Epithelial cell of proximal tubule (primary cell): ENCODE results near the gene RHCG. TPM values are rescaled to one million over a fixed set of nuclear protein-coding genes. Genes with fewer than 3 reads are reported as not detected.
A peak's percentile ranks its signal among the peaks of the same experiment; 100 is the strongest.

Source experiments
- DNase-seq: peaks from one replicate; pipeline ENCODE4 v3.0.0-alpha.2; 2011; ENCODE audit warnings: low read depth
- H3K4me3 ChIP-seq: 2 replicates; pipeline ENCODE4 v1.5.1; 2011; ENCODE audit warnings: low read depth, mild to moderate bottlenecking, low read length
- total RNA-seq: library from RNA; depleted of rRNA; stranded (reverse); fragments of >200 nt; gene quantifications from 2 replicates; pipeline ENCODE4 v1.2.3, GENCODE V29; 2015
- TF ChIP-seq, protein P1 (sequence below): conservative IDR thresholded peaks from 2 replicates; pipeline ENCODE4 v1.5.1; 2012; ENCODE audit warnings: low read depth, mild to moderate bottlenecking, low read length

Gene RHCG
- 0.07 TPM in 1 of 2 replicates, not detected in the other for total RNA-seq

GRCh38 chr15:89496155-89497098 lies at the start of gene RHCG:
Gene RHCG, minus strand, starts transcription at chr15:89496583. Its CDS starts 39 bp downstream, at chr15:89496544.
- TF ChIP-seq, protein P1, sequence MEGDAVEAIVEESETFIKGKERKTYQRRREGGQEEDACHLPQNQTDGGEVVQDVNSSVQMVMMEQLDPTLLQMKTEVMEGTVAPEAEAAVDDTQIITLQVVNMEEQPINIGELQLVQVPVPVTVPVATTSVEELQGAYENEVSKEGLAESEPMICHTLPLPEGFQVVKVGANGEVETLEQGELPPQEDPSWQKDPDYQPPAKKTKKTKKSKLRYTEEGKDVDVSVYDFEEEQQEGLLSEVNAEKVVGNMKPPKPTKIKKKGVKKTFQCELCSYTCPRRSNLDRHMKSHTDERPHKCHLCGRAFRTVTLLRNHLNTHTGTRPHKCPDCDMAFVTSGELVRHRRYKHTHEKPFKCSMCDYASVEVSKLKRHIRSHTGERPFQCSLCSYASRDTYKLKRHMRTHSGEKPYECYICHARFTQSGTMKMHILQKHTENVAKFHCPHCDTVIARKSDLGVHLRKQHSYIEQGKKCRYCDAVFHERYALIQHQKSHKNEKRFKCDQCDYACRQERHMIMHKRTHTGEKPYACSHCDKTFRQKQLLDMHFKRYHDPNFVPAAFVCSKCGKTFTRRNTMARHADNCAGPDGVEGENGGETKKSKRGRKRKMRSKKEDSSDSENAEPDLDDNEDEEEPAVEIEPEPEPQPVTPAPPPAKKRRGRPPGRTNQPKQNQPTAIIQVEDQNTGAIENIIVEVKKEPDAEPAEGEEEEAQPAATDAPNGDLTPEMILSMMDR = peak; percentile 51
- H3K4me3 ChIP-seq = peak within 1 kb of the TSS; percentile 51
- peak; percentile 2 for DNase-seq

- TF ChIP-seq, protein P1 = no peak
- H3K4me3 ChIP-seq = no peak overlapping the region
- no peak for DNase-seq
These were observed 47.0 kb upstream of the RHCG start for GRCh38 chr15:89543389-89543788.

- DNase-seq = no peak
- H3K4me3 ChIP-seq = no peak overlapping the region
- TF ChIP-seq, protein P1 = no peak
These were observed 46.0 kb upstream of the RHCG start for GRCh38 chr15:89542369-89542768.

DNA sequence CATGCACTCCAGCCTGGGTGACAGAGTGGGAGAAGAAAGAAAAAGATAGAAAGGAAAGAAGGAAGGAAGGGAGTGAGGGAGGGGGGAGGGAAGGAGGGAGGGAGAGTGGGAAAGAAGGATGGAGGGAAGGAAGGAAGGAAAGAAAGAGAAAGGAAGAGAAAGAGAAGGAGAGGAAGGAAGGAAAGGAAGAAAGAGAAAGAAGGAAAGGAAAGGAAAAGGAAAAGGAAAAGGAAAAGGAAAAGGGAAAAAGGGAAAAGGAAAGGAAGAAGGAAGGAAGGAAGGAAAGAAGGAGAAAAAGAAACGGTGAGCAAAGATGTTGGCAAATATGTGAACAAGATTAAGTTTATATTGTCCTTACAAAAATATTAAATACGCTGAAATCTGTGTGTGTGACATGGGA lies 42.6 kb upstream of the RHCG start:
- no peak for DNase-seq
- H3K4me3 ChIP-seq = no peak overlapping the region
- TF ChIP-seq, protein P1 = no peak

DNA sequence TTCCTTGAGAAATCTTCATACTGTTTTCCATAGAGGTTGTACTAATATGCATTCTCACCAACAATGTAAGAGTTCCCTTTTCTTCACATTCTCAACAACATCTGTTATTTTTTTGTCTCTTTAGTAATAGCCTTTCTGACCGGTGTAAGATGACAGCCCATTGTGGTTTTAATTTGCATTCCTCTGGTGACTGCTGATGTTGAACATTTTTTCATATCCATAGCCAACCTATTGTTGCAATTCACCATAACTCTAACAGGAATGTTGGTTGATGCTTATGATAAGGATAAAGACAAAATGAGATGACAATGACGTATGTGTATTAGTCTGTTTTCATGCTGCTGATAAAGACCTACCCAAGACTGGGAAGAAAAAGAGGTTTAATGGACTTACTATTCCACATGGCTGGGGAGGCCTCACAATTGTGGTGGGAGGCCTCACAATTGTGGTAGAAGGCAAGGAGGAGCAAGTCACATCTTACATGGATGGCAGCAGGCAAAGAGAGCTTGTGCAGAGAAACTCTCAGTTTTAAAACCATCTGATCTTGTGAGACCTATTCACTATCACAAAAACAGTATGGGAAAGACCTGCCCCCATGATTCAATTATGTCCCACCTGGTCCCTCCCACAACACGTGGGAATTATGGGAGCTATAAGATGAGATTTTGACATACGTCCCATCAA lies 37.6 kb upstream of the RHCG start:
- TF ChIP-seq, protein P1 = no peak
- DNase-seq = no peak
- no peak overlapping the region for H3K4me3 ChIP-seq

- DNase-seq = no peak
- TF ChIP-seq, protein P1 = no peak
- no peak overlapping the region for H3K4me3 ChIP-seq
These were observed 35.6 kb upstream of the RHCG start for GRCh38 chr15:89531796-89532537.
